ENCODE data around the gene TNFRSF8. TPM values are rescaled to one million over a fixed set of nuclear protein-coding genes. Genes with fewer than 3 reads are reported as not detected.

Gene TNFRSF8
- total and polyA plus RNA-seq, 9 of the 15 experiments (the other 6 are each of a cell fraction or from before 2014, with no cell fraction given), result 3.5 to 38.4 (median 17.1) TPM

GRCh38 chr1:12181568-12181967 is 118.5 kb downstream of the TNFRSF8 start (continued):
- no peak for TF ChIP-seq FOXM1 (IDR thresholded peaks at IDR 0.05; ENCODE audit: low read depth)
- TF ChIP-seq FOXM1 (CRISPR knock-in tag; IDR thresholded peaks at IDR 0.05; ENCODE audit: low read depth), result no peak
- no peak for TF ChIP-seq PML (IDR thresholded peaks at IDR 0.05; ENCODE audit: low read length)
- TF ChIP-seq ATF6 (CRISPR knock-in tag; IDR thresholded peaks at IDR 0.05), result no peak

- Histone ChIP-seq H3K9me3 (replicated peaks; ENCODE audit: control insufficient read depth, insufficient read depth, low read depth, low read length) (no peaks in the 10 kb centered on the region), H3K4me2 (ENCODE audit: insufficient read depth, low read length) (no peak overlapping the region), H4K20me1 (replicated peaks; ENCODE audit: control insufficient read depth, insufficient read depth, low read length) (peaks cover 50% of the 10 kb centered on the region), H2AFZ (ENCODE audit: low read depth, low read length) (no peak overlapping the region), H3K9me1 (ENCODE audit: control insufficient read depth, insufficient read depth, low read length) (no peaks in the 10 kb centered on the region), H3K27ac (ENCODE audit: extremely low read depth, low read depth, low read length) (no peak overlapping the region), H3K36me3 (ENCODE audit: control insufficient read depth, insufficient read depth, low read length) (peaks cover 16% of the 10 kb centered on the region; the same call in 2 of the 3 replicates), H3K79me2 (ENCODE audit: control insufficient read depth, insufficient read depth, low read length) (peaks cover 19% of the 10 kb centered on the region), H3K9ac (ENCODE audit: insufficient read depth in 1 of 2, low read depth in 2 of 2, low read length in 2 of 2) (no peak overlapping the region; a peak in 1 of 4 replicates), H3K4me1 (replicated peaks in 1 of 2; ENCODE audit: control insufficient read depth in 2 of 2, insufficient read depth in 2 of 2, low read length in 2 of 2) (peaks cover 8 to 42% of the 10 kb centered on the region in 2 experiments; a peak in 3 of 5 replicates), H3K4me3 (no peak overlapping the region), H3K27me3 (ENCODE audit: control insufficient read depth in 2 of 2, insufficient read depth in 2 of 2, low read length in 2 of 2) (no peaks in the 10 kb centered on the region)
- CTCF ChIA-PET (ENCODE audit: low intra/inter-chr PET ratio), result no interaction called here
- DNase-seq (ENCODE audit: extremely low read depth in 1 of 4, low spot score in 3 of 4), result peak in 1 of 4 experiments; percentile 39
- WGBS (ENCODE audit: insufficient coverage, low coverage, missing lambda C conversion rate), result 42% methylated on average over 4 of the region's 4 CpGs
- in situ Hi-C loops (cut with MboI), result no loop called here
- ATAC-seq, result peak; percentile 19; the same call in 2 of the 3 replicates
- intact Hi-C loops (cut with micrococcal nuclease), result no loop called here
- peak; percentile 59 for FAIRE-seq
- POLR2A ChIA-PET, result interaction anchor here (0.6 to 2.0 kb wide), 8 partner anchors 9 to 1502 kb away, joined by 3 to 8 read pairs (median 4); no protein-coding TSS in a partner anchor
- BruUV-seq (replicated peaks), result no TSS peak
- TF ChIP-seq ZKSCAN1 (IDR thresholded peaks at IDR 0.05; ENCODE audit: low read depth, low read length) (peak; percentile 97), RBM25 (IDR thresholded peaks at IDR 0.05; ENCODE audit: low read depth, low read length, severe bottlenecking) (peak; percentile 30), AFF1 (IDR thresholded peaks at IDR 0.05; ENCODE audit: low read depth in 1 of 2, partially characterized antibody in 2 of 2) (no peak), ZBTB12 (CRISPR knock-in tag; IDR thresholded peaks at IDR 0.05) (no peak), CEBPB (tag; IDR thresholded peaks at IDR 0.05) (no peak)
Observed at GRCh38 chr1:12182410-12182984, 119.4 kb downstream of the TNFRSF8 start.
